ENCODE data around the gene BDH1.

GRCh38 chr3:197573048-197573767, 17.4 kb upstream of the BDH1 start:
- TF ChIP-seq CTCF (conservative IDR thresholded peaks at IDR 0.05; ENCODE audit: low read length) (no peak), EZH2phosphoT487 (IDR thresholded peaks at IDR 0.05; ENCODE audit: borderline replicate concordance) (no peak)
